ENCODE data around the gene RXFP4.
"Not testable (repeated sequence)": the region's sequence is repeated elsewhere in the genome, so short reads cannot be mapped to it uniquely, and the experiment has no call there.

Gene RXFP4

GRCh38 chr1:155976062-155976912 is 34.8 kb downstream of the RXFP4 start:
- DNase-seq (ENCODE audit: low spot score in 2 of 2): peak in 1 of 2 donors; percentile 71
- peak overlapping the region; percentile 91 for H3K27ac Mint-ChIP-seq
- peaks cover 67% of the 10 kb centered on the region for H3K36me3 Mint-ChIP-seq

GRCh38 chr1:155976913-155977689 is 35.7 kb downstream of the RXFP4 start:
- DNase-seq (ENCODE audit: low spot score in 2 of 2) (peak in 1 of 2 donors; percentile 64), ATAC-seq (peak; percentile 2)
- Mint-ChIP-seq H3K9me3 (no peaks in the 10 kb centered on the region), H3K27ac (peak overlapping the region; percentile 91), H3K36me3 (peaks cover 59% of the 10 kb centered on the region), H3K4me1 (peaks cover 83% of the 10 kb centered on the region), H3K4me3 (peak overlapping the region; percentile 90)

More at GRCh38 chr1:155976062-155976912, 34.8 kb downstream of the RXFP4 start:
- Mint-ChIP-seq H3K4me1 (peaks cover 83% of the 10 kb centered on the region), H3K4me3 (peak overlapping the region; percentile 90), H3K9me3 (no peaks in the 10 kb centered on the region)
- ATAC-seq: no peak

GRCh38 chr1:155977690-155978324 is 36.4 kb downstream of the RXFP4 start:
- H3K4me1 Mint-ChIP-seq: peaks cover 79% of the 10 kb centered on the region
- no peaks in the 10 kb centered on the region for H3K9me3 Mint-ChIP-seq
- peak overlapping the region; percentile 90 for H3K4me3 Mint-ChIP-seq
- ATAC-seq (peak; percentile 57), DNase-seq (ENCODE audit: low spot score in 2 of 2) (peak; percentile 42 to 82)
- peaks cover 52% of the 10 kb centered on the region for H3K36me3 Mint-ChIP-seq
- H3K27ac Mint-ChIP-seq: peak overlapping the region; percentile 91

- H3K4me3 Mint-ChIP-seq: peak within 1 kb of the TSS; percentile 90
- H3K36me3 Mint-ChIP-seq: peaks cover 45% of the 10 kb centered on the region
- H3K27ac Mint-ChIP-seq: peak within 1 kb of the TSS; percentile 91
- DNase-seq (ENCODE audit: low spot score in 2 of 2): peak; percentile 52 to 88
- peak; percentile 78 for ATAC-seq
- peaks cover 72% of the 10 kb centered on the region for H3K4me1 Mint-ChIP-seq
- no peaks in the 10 kb centered on the region for H3K9me3 Mint-ChIP-seq
These were observed 37.0 kb downstream of the RXFP4 start, which contains the start of gene ARHGEF2 for GRCh38 chr1:155978325-155978972. ARHGEF2 (minus strand) TSS chr1:155978547; CDS start chr1:155978427, 120 bp downstream.

GRCh38 chr1:155978973-155979429 is 37.6 kb downstream of the RXFP4 start:
- peak; percentile 11 for ATAC-seq
- peak in 1 of 2 donors; percentile 64 for DNase-seq (ENCODE audit: low spot score in 2 of 2)
- Mint-ChIP-seq H3K4me3 (peak overlapping the region; percentile 90), H3K27ac (peak overlapping the region; percentile 91), H3K9me3 (no peaks in the 10 kb centered on the region), H3K36me3 (peaks cover 40% of the 10 kb centered on the region), H3K4me1 (peaks cover 67% of the 10 kb centered on the region)

GRCh38 chr1:155979597-155980343 is 38.3 kb downstream of the RXFP4 start:
- peak overlapping the region; percentile 90 for H3K4me3 Mint-ChIP-seq
- peaks cover 32% of the 10 kb centered on the region for H3K36me3 Mint-ChIP-seq
- peak overlapping the region; percentile 91 for H3K27ac Mint-ChIP-seq
- H3K4me1 Mint-ChIP-seq: peaks cover 60% of the 10 kb centered on the region
- no peak for DNase-seq (ENCODE audit: low spot score in 2 of 2)
- ATAC-seq: no peak
- H3K9me3 Mint-ChIP-seq: no peaks in the 10 kb centered on the region

GRCh38 chr1:155981266-155982088 is 40.0 kb downstream of the RXFP4 start:
- H3K4me1 Mint-ChIP-seq: peaks cover 43% of the 10 kb centered on the region
- no peak for DNase-seq (ENCODE audit: low spot score in 2 of 2)
- no peaks in the 10 kb centered on the region for H3K9me3 Mint-ChIP-seq
- H3K36me3 Mint-ChIP-seq: peaks cover 15% of the 10 kb centered on the region
- no peak for ATAC-seq
- peak overlapping the region; percentile 91 for H3K27ac Mint-ChIP-seq
- peak overlapping the region; percentile 90 for H3K4me3 Mint-ChIP-seq

GRCh38 chr1:155982106-155982505 is 40.7 kb downstream of the RXFP4 start:
- DNase-seq (ENCODE audit: low spot score in 2 of 2) (no peak), ATAC-seq (no peak)
- no peaks in the 10 kb centered on the region for H3K9me3 Mint-ChIP-seq
- H3K36me3 Mint-ChIP-seq: peaks cover 9% of the 10 kb centered on the region
- peak overlapping the region; percentile 91 for H3K27ac Mint-ChIP-seq
- peak overlapping the region; percentile 90 for H3K4me3 Mint-ChIP-seq
- H3K4me1 Mint-ChIP-seq: peaks cover 36% of the 10 kb centered on the region

- Mint-ChIP-seq H3K4me3 (no peak overlapping the region), H3K9me3 (no peaks in the 10 kb centered on the region), H3K27ac (peak overlapping the region; percentile 91), H3K36me3 (no peaks in the 10 kb centered on the region), H3K4me1 (peaks cover 32% of the 10 kb centered on the region)
- no peak for DNase-seq (ENCODE audit: low spot score in 2 of 2)
- ATAC-seq: no peak
These were observed 42.0 kb downstream of the RXFP4 start for GRCh38 chr1:155983191-155984024.

- Mint-ChIP-seq H3K9me3 (no peaks in the 10 kb centered on the region), H3K27ac (peak overlapping the region; percentile 91), H3K36me3 (no peaks in the 10 kb centered on the region), H3K4me3 (no peak overlapping the region), H3K4me1 (peaks cover 38% of the 10 kb centered on the region)
- DNase-seq (ENCODE audit: low spot score in 2 of 2): no peak
- ATAC-seq: no peak
These were observed 42.9 kb downstream of the RXFP4 start for GRCh38 chr1:155984341-155984740.

- peaks cover 38% of the 10 kb centered on the region for H3K4me1 Mint-ChIP-seq
- not testable (repeated sequence) for DNase-seq (ENCODE audit: low spot score in 2 of 2); ATAC-seq; H3K9me3 Mint-ChIP-seq; H3K4me3 Mint-ChIP-seq; H3K36me3 Mint-ChIP-seq
- peak overlapping the region; percentile 41 for H3K27ac Mint-ChIP-seq
These were observed 43.6 kb downstream of the RXFP4 start for GRCh38 chr1:155984903-155985645.

Measured in stimulated activated effector memory CD8-positive, alpha-beta T cell treated with anti-CD3 and anti-CD28 coated beads, Interleukin-12 subunit alpha, Interleukin-12 subunit beta, amount 100 ng/mL, for 72 hours (primary cell).